ENCODE results near the gene AZIN2. TPM values are rescaled to one million over a fixed set of nuclear protein-coding genes. Genes with fewer than 3 reads are reported as not detected.
A peak's percentile ranks its signal among the peaks of the same experiment; 100 is the strongest.

The AZIN2 gene
- total RNA-seq = 1 to 10 TPM; 1.9 to 3.3 TPM

DNA sequence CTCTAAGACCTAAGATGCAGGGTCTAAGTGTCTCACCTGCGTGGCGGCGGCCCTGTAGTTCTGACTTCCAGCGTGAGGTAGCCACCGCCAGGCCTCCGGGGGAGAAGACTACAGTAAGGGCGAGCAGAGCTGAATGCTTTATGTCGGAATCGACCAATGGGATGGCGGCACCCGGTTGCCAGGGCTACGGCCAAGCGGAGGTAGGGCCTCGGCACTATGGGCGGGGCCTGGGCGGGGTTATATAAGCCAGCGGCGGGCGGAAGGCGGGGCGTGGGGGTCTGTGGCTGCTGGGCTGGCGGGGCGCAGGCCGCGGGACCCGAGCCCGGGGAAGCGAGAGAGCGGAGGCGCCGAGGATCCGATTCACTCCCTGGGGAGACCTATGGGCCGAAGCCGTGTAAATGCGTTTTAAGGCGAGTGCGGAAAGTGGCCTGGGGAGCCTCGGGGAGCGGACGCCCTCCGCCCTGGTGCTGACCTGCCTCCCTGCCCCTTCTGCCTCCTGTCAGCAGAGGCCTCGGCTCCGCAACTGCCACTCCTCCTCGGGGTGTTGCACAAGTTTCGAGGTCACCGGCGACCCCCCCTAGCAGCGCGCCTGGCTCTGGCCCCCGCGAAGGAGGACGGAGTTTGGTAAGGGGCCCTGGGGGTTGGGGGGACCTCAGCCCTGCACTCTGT, at the start of gene AZIN2:
AZIN2 (plus strand) TSS at position 269 of the 669 bp plus-strand sequence. CDS start 1,097 bp downstream, outside the sequence.
- Histone ChIP-seq H3K27me3 (no peaks in the 10 kb centered on the region), H3K9me3 (no peaks in the 10 kb centered on the region), H3K36me3 (no peaks in the 10 kb centered on the region), H3K27ac (peak within 1 kb of the TSS; percentile 5 to 65), H3K4me3 (peak within 1 kb of the TSS; percentile 55 to 64), H3K4me1 (peaks cover 0 to 19% of the 10 kb centered on the region in 2 donors)
- TF ChIP-seq, protein P1, sequence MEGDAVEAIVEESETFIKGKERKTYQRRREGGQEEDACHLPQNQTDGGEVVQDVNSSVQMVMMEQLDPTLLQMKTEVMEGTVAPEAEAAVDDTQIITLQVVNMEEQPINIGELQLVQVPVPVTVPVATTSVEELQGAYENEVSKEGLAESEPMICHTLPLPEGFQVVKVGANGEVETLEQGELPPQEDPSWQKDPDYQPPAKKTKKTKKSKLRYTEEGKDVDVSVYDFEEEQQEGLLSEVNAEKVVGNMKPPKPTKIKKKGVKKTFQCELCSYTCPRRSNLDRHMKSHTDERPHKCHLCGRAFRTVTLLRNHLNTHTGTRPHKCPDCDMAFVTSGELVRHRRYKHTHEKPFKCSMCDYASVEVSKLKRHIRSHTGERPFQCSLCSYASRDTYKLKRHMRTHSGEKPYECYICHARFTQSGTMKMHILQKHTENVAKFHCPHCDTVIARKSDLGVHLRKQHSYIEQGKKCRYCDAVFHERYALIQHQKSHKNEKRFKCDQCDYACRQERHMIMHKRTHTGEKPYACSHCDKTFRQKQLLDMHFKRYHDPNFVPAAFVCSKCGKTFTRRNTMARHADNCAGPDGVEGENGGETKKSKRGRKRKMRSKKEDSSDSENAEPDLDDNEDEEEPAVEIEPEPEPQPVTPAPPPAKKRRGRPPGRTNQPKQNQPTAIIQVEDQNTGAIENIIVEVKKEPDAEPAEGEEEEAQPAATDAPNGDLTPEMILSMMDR (IDR thresholded peaks at IDR 0.05) = no peak
- DNase-seq (ENCODE audit: low spot score) = peak; percentile 97

GRCh38 chr1:33031506-33031905, 49.4 kb upstream of the AZIN2 start:
- Histone ChIP-seq H3K27me3 (no peaks in the 10 kb centered on the region), H3K9me3 (no peaks in the 10 kb centered on the region), H3K4me3 (no peak overlapping the region), H3K36me3 (no peaks in the 10 kb centered on the region), H3K27ac (no peak overlapping the region), H3K4me1 (peaks cover 0 to 57% of the 10 kb centered on the region in 2 donors)
- DNase-seq (ENCODE audit: low spot score) = no peak
- TF ChIP-seq, protein P1 (IDR thresholded peaks at IDR 0.05) = no peak

- Histone ChIP-seq H3K27ac (no peak overlapping the region), H3K4me1 (peaks cover 0 to 52% of the 10 kb centered on the region in 2 donors)
These were observed 48.7 kb upstream of the AZIN2 start for GRCh38 chr1:33032126-33032869.

DNA sequence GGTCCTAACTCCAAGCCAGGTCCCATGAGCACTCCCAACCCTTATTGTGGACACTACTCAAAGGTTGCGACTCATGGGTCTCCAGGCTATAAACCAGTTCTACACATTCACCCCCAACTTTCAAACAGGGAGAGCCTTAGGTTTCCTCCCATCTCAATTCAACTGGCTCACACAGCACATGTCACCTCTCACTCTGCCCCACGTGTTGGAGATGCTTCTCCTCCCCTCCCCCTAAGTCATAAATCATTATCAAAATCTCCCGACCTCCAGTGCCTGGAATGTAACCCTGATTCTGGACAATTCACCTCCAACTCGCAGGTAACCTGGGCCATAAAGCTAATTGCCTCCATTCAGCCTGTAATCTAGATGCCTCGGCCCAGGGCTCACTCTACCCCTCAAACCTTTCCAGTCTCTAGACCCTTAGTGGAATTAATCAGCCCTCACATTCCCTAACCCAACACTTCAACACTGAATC, 44.9 kb upstream of the AZIN2 start:
- Histone ChIP-seq H3K4me1 (peaks cover 0 to 33% of the 10 kb centered on the region in 2 donors), H3K36me3 (no peaks in the 10 kb centered on the region), H3K4me3 (peak overlapping the region; percentile 90 to 99), H3K27me3 (no peaks in the 10 kb centered on the region), H3K27ac (peak overlapping the region; percentile 88 to 89), H3K9me3 (no peaks in the 10 kb centered on the region)
- no peak for DNase-seq (ENCODE audit: low spot score)
- TF ChIP-seq, protein P1 (IDR thresholded peaks at IDR 0.05) = no peak

More at GRCh38 chr1:33032126-33032869, 48.7 kb upstream of the AZIN2 start:
- TF ChIP-seq, protein P1 (IDR thresholded peaks at IDR 0.05) = no peak
- Histone ChIP-seq H3K9me3 (no peaks in the 10 kb centered on the region), H3K36me3 (no peaks in the 10 kb centered on the region), H3K27me3 (no peaks in the 10 kb centered on the region), H3K4me3 (no peak overlapping the region)
- DNase-seq (ENCODE audit: low spot score) = no peak

GRCh38 chr1:33036526-33037503, 44.1 kb upstream of the AZIN2 start, which contains the start of gene AK2:
AK2 (minus strand) TSS chr1:33036883; CDS start chr1:33036828, 55 bp downstream.
- TF ChIP-seq, protein P1 (IDR thresholded peaks at IDR 0.05) = no peak
- peak within 1 kb of the TSS; percentile 88 to 89 for H3K27ac ChIP-seq
- no peaks in the 10 kb centered on the region for H3K36me3 ChIP-seq
- peaks cover 0 to 26% of the 10 kb centered on the region in 2 donors for H3K4me1 ChIP-seq
- DNase-seq (ENCODE audit: low spot score) = peak; percentile 98
- H3K4me3 ChIP-seq = peak within 1 kb of the TSS; percentile 90 to 99
- H3K9me3 ChIP-seq = no peaks in the 10 kb centered on the region
- no peaks in the 10 kb centered on the region for H3K27me3 ChIP-seq

Data from right atrium auricular region (tissue), 2 donors.